Neuronal stem cell (in vitro differentiated cells): ENCODE measurements around the gene KCNQ1.

Experiments
- DNase-seq: peaks from one replicate; pipeline ENCODE4 v3.0.0-alpha.2; 2013; ENCODE audit warnings: low spot score
- H2AFZ ChIP-seq: one replicate; pipeline ENCODE4 v1.6.1; 2013; ENCODE audit warnings: mild to moderate bottlenecking, low read length, inconsistent platforms
- H2AK5ac ChIP-seq: 2 replicates; pipeline ENCODE4 v1.6.1; 2013; ENCODE audit warnings: low read depth, mild to moderate bottlenecking, inconsistent platforms, low read length, moderate library complexity, mixed read lengths
- H2BK120ac ChIP-seq: 2 replicates; pipeline ENCODE4 v1.6.1; 2013; ENCODE audit warnings: low read depth, mild to moderate bottlenecking, inconsistent platforms, low read length, moderate library complexity, mixed read lengths
- H2BK12ac ChIP-seq: one replicate; pipeline ENCODE4 v1.6.1; 2013; ENCODE audit warnings: low read length, inconsistent platforms
- H2BK15ac ChIP-seq: 2 replicates; pipeline ENCODE4 v1.6.1; 2013; ENCODE audit warnings: mild to moderate bottlenecking, low read length, inconsistent platforms, mixed read lengths
- H2BK5ac ChIP-seq: one replicate; pipeline ENCODE4 v1.6.1; 2013; ENCODE audit warnings: inconsistent platforms, mild to moderate bottlenecking, low read length, moderate library complexity
- H3K14ac ChIP-seq: one replicate; pipeline ENCODE4 v1.6.1; 2013; ENCODE audit warnings: low read length, inconsistent platforms
- H3K18ac ChIP-seq: 2 replicates; pipeline ENCODE4 v1.6.1; 2013; ENCODE audit warnings: low read length, inconsistent platforms
- H3K23ac ChIP-seq: 2 replicates; pipeline ENCODE4 v1.6.1; 2013; ENCODE audit warnings: low read depth, mild to moderate bottlenecking, mixed read lengths, low read length, inconsistent platforms; ENCODE audit not compliant: poor library complexity
- H3K27ac ChIP-seq: replicated peaks from 3 replicates; pipeline ENCODE4 v1.5.1; 2013; ENCODE audit warnings: low read length, inconsistent platforms
- H3K27me3 ChIP-seq, 3 experiments: 2 replicates each; pipeline ENCODE4 v1.6.1; 2013; ENCODE audit warnings: low read length in 3 of 3, mild to moderate bottlenecking in 2 of 3, inconsistent platforms in 1 of 3, low read depth in 1 of 3, mixed read lengths in 1 of 3, moderate library complexity in 1 of 3; ENCODE audit not compliant: control insufficient read depth in 3 of 3, insufficient read depth in 3 of 3
- H3K36me3 ChIP-seq, 2 donors: replicated peaks in 1 of 2; 2 replicates each; pipeline ENCODE4 v1.6.1; 2013; ENCODE audit warnings: low read length in 2 of 2; ENCODE audit not compliant: control insufficient read depth in 2 of 2, insufficient read depth in 2 of 2
- H3K4ac ChIP-seq: 2 replicates; pipeline ENCODE4 v1.6.1; 2013; ENCODE audit warnings: inconsistent platforms, mild to moderate bottlenecking, low read length, moderate library complexity
- H3K4me1 ChIP-seq, 2 donors: 1 replicate in 1 of 2; 2 replicates in 1 of 2; pipeline ENCODE4 v1.6.1; 2013; ENCODE audit warnings: low read length in 2 of 2, low read depth in 1 of 2; ENCODE audit not compliant: control insufficient read depth in 2 of 2, insufficient read depth in 1 of 2
- H3K4me2 ChIP-seq: one replicate; pipeline ENCODE4 v1.6.1; 2013; ENCODE audit warnings: mild to moderate bottlenecking, low read length, inconsistent platforms; ENCODE audit not compliant: insufficient read depth, poor library complexity, severe bottlenecking
- H3K4me3 ChIP-seq, 2 donors: 2 replicates each; pipeline ENCODE4 v1.5.1; 2013; ENCODE audit warnings: low read length in 2 of 2, mild to moderate bottlenecking in 2 of 2, inconsistent platforms in 1 of 2, moderate library complexity in 1 of 2
- H3K79me1 ChIP-seq: one replicate; pipeline ENCODE4 v1.6.1; 2013; ENCODE audit warnings: low read depth, mild to moderate bottlenecking, inconsistent platforms, low read length, moderate library complexity
- H3K9ac ChIP-seq: one replicate; pipeline ENCODE4 v1.6.1; 2013; ENCODE audit warnings: mild to moderate bottlenecking, low read depth, low read length, inconsistent platforms; ENCODE audit not compliant: poor library complexity
- H3K9me3 ChIP-seq, 2 donors: replicated peaks in 1 of 2; 2 replicates each; pipeline versions ENCODE3 to v1.6.1; 2013; ENCODE audit warnings: low read length in 2 of 2, mild to moderate bottlenecking in 2 of 2, inconsistent platforms in 1 of 2, low read depth in 1 of 2, mixed read lengths in 1 of 2, moderate library complexity in 1 of 2; ENCODE audit not compliant: control insufficient read depth in 2 of 2, insufficient read depth in 1 of 2
- H4K8ac ChIP-seq: one replicate; pipeline ENCODE4 v1.6.1; 2013; ENCODE audit warnings: low read depth, mild to moderate bottlenecking, inconsistent platforms, low read length, moderate library complexity
- H4K91ac ChIP-seq: one replicate; pipeline ENCODE4 v1.6.1; 2013; ENCODE audit warnings: low read length, low read depth, mild to moderate bottlenecking, inconsistent platforms; ENCODE audit not compliant: poor library complexity
- WGBS, 2 donors: extraction: QIAGEN DNeasy Blood & Tissue Kit; methylation state at CpG; one replicate each; pipeline ENCODE4 v1.1.7; 2013; ENCODE audit warnings: missing lambda C conversion rate in 2 of 2, mixed read lengths in 1 of 2; ENCODE audit not compliant: insufficient read length in 2 of 2, insufficient replicate concordance in 1 of 2; ENCODE audit errors: extremely low coverage in 2 of 2; 5-methylcytosine and 5-hydroxymethylcytosine counted together

The KCNQ1 gene

GRCh38 chr11:2567026-2567671 is 122.3 kb downstream of the KCNQ1 start:
- peaks cover 0 to 1% of the 10 kb centered on the region in 2 donors for H3K4me1 ChIP-seq
- H2AFZ ChIP-seq, result no peak overlapping the region
- H3K27ac ChIP-seq, result no peak overlapping the region
- no peaks in the 10 kb centered on the region for H3K27me3 ChIP-seq
- no peak overlapping the region for H4K8ac ChIP-seq
- no peak overlapping the region for H3K4ac ChIP-seq
- H3K4me2 ChIP-seq, result no peak overlapping the region
- peaks cover 3 to 6% of the 10 kb centered on the region in 2 donors for H3K9me3 ChIP-seq
- no peak for DNase-seq
- H3K18ac ChIP-seq, result peak overlapping the region; percentile 68
- H2AK5ac ChIP-seq, result peak overlapping the region; percentile 77
- no peak overlapping the region for H2BK5ac ChIP-seq
- H3K36me3 ChIP-seq, result no peaks in the 10 kb centered on the region
- H2BK12ac ChIP-seq, result no peak overlapping the region
- no peak overlapping the region for H2BK15ac ChIP-seq
- peak overlapping the region; percentile 25 for H3K9ac ChIP-seq
- no peak overlapping the region for H3K23ac ChIP-seq
- H3K14ac ChIP-seq, result no peak overlapping the region
- no peak overlapping the region for H4K91ac ChIP-seq
- WGBS, 2 donors, result no CpG with 5 or more reads among the region's 5 CpGs
- H2BK120ac ChIP-seq, result no peak overlapping the region
- H3K4me3 ChIP-seq, result no peak overlapping the region
- H3K79me1 ChIP-seq, result no peaks in the 10 kb centered on the region

- Histone ChIP-seq H2BK120ac (no peak overlapping the region), H2BK12ac (no peak overlapping the region), H3K4me2 (no peak overlapping the region), H3K4me1 (peaks cover 0 to 1% of the 10 kb centered on the region in 2 donors), H4K8ac (no peak overlapping the region), H3K23ac (no peak overlapping the region), H2AFZ (no peak overlapping the region), H3K9ac (peak overlapping the region; percentile 32), H3K27me3 (peaks cover 0 to 5% (median 0%) of the 10 kb centered on the region in 3 experiments), H3K36me3 (no peaks in the 10 kb centered on the region), H3K14ac (no peak overlapping the region), H3K9me3 (peaks cover 3 to 6% of the 10 kb centered on the region in 2 donors), H2BK15ac (no peak overlapping the region), H3K18ac (peak overlapping the region; percentile 36), H3K4ac (no peak overlapping the region), H3K4me3 (no peak overlapping the region), H4K91ac (no peak overlapping the region), H3K79me1 (no peaks in the 10 kb centered on the region), H2BK5ac (no peak overlapping the region), H3K27ac (no peak overlapping the region), H2AK5ac (peak overlapping the region; percentile 82)
- WGBS, 2 donors, result no CpG with 5 or more reads among the region's 14 CpGs
- DNase-seq, result no peak
These were observed 124.5 kb downstream of the KCNQ1 start for GRCh38 chr11:2569321-2569721.

DNA sequence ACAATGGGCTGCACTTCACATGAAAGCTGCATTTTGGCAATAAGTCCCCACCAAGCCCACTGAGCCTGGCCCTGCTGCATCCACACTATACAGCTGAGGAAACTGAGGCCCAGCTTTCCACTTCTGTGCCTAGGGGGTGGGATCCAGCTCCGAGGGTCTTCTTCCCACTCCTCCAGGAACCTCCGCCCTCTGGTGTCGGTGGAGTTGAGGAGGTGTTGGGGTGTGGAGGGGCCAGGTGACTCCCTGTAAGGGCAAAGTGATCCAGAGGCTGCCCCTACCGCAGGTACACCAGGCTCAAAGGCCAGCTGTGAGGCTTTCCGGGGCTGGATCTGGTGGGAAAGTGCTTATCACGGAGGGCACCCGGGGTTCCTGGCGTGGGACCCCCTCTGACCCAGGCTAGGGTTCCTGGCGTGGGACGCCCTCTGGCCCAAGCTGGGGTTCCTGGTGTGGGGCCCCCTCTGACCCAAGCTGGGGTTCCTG is 125.0 kb downstream of the KCNQ1 start:
- WGBS, 2 donors, result no CpG with 5 or more reads among the region's 10 CpGs
- Histone ChIP-seq H3K9ac (peak overlapping the region; percentile 32), H3K4me2 (no peak overlapping the region), H2AK5ac (peak overlapping the region; percentile 82), H3K23ac (no peak overlapping the region), H3K4me3 (no peak overlapping the region), H2BK15ac (no peak overlapping the region), H3K9me3 (peaks cover 3 to 6% of the 10 kb centered on the region in 2 donors), H3K14ac (no peak overlapping the region), H3K27me3 (peaks cover 0 to 5% (median 0%) of the 10 kb centered on the region in 3 experiments), H4K91ac (no peak overlapping the region), H3K4ac (no peak overlapping the region), H2BK120ac (no peak overlapping the region), H2BK5ac (no peak overlapping the region), H3K18ac (peak overlapping the region; percentile 42), H2AFZ (no peak overlapping the region), H3K36me3 (no peaks in the 10 kb centered on the region), H4K8ac (no peak overlapping the region), H3K79me1 (no peaks in the 10 kb centered on the region), H3K27ac (no peak overlapping the region), H3K4me1 (peaks cover 0 to 1% of the 10 kb centered on the region in 2 donors), H2BK12ac (no peak overlapping the region)
- DNase-seq, result no peak

- Histone ChIP-seq H3K4me3 (no peak overlapping the region), H4K91ac (no peak overlapping the region), H3K9me3 (peaks cover 3 to 6% of the 10 kb centered on the region in 2 donors)
These were observed 125.5 kb downstream of the KCNQ1 start for GRCh38 chr11:2570211-2570811.

More at GRCh38 chr11:2570211-2570811, 125.5 kb downstream of the KCNQ1 start:
- Histone ChIP-seq H2BK12ac (peak overlapping the region; percentile 82), H3K4me2 (no peak overlapping the region), H3K9ac (no peak overlapping the region), H2AK5ac (peak overlapping the region; percentile 66), H2BK15ac (peak overlapping the region; percentile 88), H4K8ac (peak overlapping the region; percentile 55), H3K27me3 (peaks cover 0 to 5% (median 0%) of the 10 kb centered on the region in 3 experiments), H2AFZ (no peak overlapping the region), H3K4me1 (peaks cover 0 to 1% of the 10 kb centered on the region in 2 donors), H3K14ac (peak overlapping the region; percentile 14), H3K23ac (peak overlapping the region; percentile 28), H2BK5ac (peak overlapping the region; percentile 29), H2BK120ac (peak overlapping the region; percentile 28), H3K79me1 (no peaks in the 10 kb centered on the region), H3K27ac (no peak overlapping the region), H3K36me3 (no peaks in the 10 kb centered on the region), H3K4ac (no peak overlapping the region), H3K18ac (no peak overlapping the region)
- WGBS, 2 donors, result no CpG with 5 or more reads among the region's 26 CpGs
- no peak for DNase-seq
